Stimulated activated CD4-positive, alpha-beta T cell treated with anti-CD3 and anti-CD28 coated beads, Interleukin-2, amount 100 ng/mL, for 24 hours (primary cell): Measurements from ENCODE around the gene UBE2J2.

Experiments used
- DNase-seq, 2 donors: peaks; one replicate each; pipeline ENCODE4 v3.0.0-alpha.2; 2020

UBE2J2 gene

GRCh38 chr1:1223891-1224290 lies 49.8 kb downstream of the UBE2J2 start:
- no peak for DNase-seq

DNA sequence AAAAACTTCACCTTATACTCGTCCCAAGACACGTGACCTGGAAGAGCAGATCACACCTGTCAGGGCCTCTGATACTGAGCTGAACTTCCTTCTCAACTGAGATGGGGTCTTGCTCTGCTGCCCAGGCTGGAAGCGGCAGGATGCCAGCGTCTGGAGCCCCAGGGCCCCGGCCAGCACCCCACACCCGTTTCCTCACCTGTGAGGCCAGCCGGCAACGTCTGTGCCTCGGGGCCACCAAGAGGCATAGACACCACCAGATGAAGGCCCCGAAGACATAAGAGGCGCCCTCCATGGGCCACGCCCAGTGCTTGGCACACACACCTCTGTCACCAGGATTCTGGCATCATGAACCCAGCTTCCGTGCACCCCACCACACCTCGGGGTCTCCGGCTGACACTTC lies 50.3 kb downstream of the UBE2J2 start:
- no peak for DNase-seq

DNA sequence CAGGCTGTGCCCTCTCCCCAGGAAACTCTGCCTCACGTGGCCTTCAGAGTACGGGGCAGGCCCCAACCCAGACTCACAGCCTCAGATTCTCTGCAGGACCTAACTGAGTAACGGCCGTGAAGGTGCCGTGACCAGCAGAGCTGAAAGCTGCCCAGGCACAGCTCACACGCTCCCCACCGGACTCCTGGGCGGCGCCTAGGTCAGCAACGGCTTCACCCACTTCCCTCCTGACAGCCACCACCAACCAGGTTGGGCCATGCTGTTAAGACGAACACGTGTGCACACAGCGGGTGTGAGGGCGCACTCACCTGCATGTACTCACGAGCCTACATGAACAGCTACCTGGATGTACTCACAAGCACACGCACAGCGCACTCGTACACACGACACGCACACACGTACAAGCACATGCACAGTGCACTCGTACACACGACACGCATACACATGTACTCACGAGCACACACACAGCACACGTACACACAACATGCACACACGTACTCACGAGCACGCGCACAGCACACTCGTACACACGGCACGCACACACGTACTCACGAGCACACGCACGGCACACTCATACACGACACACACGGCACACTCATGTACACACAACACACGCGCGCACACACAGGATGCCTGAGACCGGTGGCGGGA lies 51.0 kb downstream of the UBE2J2 start:
- DNase-seq = no peak

DNA sequence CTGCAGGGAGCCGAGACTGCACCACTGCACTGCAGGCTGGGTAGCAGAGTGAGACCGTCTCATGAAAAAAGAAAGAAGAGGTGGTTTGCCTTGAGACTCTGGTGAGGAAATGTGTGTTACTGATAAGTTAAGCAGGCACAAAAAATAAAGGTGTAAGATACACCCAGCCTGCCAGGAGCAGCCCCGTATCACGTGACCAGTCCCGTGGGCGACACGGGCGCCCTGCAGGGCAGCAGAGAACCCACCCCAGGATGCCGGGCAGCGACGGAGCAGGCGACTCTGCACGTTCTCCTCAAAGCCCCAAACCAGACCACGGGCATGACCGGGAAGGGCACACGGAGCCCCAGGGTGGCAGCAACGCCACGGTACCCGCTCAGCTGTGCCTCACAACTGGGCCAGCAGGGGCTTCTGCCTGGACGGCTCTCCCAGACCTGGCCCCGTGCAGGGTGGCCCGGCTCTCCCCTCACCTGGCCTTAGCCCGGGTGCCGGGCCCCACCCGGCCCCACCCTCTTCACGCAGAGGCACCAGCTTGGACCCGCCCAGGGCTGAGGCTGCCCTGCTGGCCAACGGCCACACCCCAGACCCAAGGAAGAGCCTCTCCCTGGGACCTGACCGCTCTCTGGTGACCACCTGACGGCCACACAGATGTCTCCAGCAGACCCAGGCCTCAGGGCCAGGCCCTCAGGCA lies 51.6 kb downstream of the UBE2J2 start:
- no peak for DNase-seq

- no peak for DNase-seq
These were observed 53.5 kb downstream of the UBE2J2 start for GRCh38 chr1:1220197-1220596.

- DNase-seq = peak; percentile 64 to 67
These were observed 54.3 kb downstream of the UBE2J2 start for GRCh38 chr1:1219341-1219740.

- peak in 1 of 2 donors; percentile 14 for DNase-seq
These were observed 55.0 kb downstream of the UBE2J2 start for GRCh38 chr1:1218524-1219200.

DNA sequence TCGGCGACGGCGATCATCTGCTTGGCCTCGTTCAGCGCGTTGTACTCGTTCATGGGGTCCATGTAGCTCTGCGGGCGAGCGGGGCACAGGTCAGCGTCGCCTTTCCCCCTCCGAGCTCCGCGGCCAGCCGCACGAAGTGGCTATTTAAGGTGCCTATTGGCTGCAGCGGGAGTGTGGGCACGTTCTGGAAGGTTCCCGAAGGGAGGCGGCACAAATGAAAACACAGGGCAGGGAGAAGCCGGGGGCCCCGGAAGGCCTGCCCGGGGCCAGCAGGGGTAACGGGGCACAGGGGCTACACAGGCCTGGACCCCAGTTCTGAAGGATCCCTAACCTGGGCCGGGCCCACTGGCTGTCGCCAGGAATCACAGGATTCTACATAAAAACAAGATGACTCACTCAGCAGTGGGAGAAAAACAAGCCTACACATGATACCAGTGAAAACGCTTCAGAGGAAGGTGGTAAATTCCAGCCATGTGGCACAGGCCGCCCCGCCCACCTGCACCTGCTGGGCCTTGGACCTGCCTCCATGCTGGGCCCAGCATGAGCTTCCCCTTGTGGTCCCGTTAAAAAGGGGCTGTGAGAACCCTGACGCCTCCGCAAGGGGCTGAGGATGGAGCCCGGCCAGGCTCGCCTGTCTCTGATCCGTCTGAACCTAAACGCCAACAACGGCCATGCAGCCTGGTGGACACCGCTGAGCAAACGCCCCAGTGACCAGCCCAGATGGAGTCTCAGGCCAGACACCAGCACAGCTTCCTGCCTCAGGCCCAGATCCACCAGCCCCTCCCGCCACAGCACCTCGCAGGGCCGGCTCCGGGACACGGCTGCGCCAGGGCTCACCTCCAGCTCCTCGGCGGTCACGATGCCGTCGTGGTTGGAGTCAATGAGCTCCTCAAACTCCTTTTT lies 55.8 kb downstream of the UBE2J2 start:
- DNase-seq = peak; percentile 59 to 71

DNA sequence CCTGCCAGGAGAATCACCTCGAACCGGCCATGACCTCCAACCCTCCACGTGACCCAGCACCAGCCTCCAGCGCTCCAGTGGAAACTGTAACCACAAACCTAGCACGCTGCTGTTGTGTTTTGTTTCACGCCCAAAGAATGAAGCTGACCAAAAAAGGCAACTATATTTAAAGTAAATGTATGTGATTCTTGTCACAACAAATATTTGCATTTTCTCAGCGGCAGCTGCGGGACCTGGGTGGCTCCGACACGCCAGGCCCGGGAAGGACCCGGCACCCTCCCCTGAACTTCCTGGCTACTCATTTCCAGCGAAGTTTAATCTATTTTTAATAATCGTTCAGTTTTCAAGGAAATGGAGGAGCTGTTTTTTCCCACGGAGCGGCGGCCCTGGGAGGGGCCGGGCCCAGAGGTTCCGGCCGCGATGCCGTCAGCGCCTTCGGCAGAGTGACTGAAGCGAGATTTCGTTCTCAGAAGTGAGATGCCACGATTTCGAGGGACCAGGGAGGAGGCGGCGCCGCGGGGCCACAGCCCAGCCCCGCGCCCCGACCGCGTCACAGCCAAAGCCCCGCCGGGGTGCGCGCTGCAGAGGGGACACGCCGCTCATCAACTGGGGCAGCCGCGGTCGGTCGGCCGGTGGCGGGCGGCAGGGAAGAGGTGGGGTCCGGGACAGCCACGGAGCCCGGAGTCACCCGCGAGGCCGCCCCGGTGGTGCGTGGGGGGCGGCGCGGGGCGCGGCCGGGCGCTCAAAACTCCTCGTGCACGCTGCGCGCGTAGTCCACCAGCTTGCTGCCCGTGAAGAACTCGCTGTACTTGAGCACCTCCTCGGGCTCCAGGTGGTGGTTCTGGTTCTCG lies 56.7 kb downstream of the UBE2J2 start:
- DNase-seq = peak; percentile 55 to 59

- no peak for DNase-seq
These were observed 57.6 kb downstream of the UBE2J2 start for GRCh38 chr1:1215881-1216605.

DNA sequence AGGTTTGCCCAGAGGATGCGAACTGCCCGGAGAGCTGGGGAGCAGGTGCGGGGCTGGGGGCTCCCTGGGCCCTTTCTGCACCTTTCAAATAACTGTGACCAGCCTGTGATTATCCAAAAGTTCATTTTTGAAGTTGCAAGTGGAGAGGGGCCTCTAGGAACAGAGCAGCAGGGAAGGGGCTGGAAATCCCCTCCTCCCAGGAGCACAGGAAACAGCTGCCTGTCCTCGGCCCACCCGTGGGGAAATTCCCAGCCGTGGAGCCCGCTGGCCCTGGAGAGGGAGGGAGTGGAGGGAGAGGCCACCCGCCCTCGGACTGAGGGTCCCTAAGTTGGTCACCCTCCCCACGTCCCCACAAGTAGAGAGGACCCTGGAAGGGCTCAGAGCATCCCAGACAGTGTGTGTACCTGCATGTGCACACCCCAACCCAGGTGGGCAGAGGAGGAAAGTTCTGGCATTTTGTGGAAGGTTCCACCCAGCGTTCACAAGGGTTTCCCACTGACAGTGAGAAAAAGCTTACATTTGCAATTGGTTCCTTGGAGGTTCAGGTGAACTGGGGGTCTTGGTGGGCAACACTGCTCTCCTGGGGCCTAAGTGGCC lies 58.5 kb downstream of the UBE2J2 start:
- peak; percentile 35 to 48 for DNase-seq

DNA sequence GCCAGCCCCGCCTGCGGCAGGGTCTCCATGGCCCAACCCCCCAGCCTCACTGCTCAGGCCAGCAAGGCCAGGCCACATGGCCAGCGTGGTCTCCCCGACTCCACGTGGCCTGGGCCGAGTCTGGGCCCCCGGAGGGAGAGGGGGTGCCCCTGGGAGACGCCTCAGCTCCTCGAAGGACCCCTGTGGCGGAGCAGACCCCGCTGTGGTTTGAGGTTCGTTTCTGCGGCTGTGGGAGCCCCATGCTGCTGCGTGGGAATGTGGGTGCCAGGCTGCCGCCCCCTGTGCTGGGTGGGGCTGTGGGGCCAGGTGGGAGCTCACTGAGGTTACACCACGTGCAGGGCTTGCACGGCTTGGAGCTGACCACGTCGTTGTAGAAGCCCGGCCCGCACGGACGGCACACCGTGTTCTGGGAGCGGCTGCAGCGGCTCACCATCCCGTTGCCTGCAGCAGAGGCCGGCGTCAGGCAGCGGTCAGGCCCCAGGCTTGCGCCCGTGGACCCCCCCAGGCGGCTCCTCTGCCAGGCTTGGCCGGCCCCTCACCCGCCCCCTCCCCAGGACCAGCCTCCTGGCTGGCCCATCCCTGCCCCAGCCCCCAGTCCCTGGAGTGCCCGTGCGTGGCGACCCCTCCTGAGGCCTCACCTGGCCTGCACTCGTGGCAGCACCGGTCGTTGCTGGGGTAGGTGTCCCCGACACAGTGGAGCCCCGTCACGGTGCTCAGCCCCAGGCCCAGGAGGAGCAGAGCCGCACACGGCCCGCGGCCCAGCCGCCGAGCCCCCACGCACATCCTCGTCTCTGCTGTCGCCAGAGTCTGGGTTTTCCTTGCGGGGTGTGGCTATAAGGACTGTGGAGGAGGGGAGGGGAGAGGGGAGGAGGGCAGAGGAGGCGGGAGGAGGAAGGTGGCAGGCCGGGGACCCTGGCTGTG lies 60.0 kb downstream of the UBE2J2 start, which contains the start of gene TNFRSF4:
Gene TNFRSF4 (minus strand): TSS at position 809 of the 921 bp plus-strand sequence. CDS start 26 bp downstream, at position 783.
- peak; percentile 63 to 69 for DNase-seq

GRCh38 chr1:1212780-1213344 lies 60.8 kb downstream of the UBE2J2 start:
- DNase-seq = peak; percentile 52 to 67

DNA sequence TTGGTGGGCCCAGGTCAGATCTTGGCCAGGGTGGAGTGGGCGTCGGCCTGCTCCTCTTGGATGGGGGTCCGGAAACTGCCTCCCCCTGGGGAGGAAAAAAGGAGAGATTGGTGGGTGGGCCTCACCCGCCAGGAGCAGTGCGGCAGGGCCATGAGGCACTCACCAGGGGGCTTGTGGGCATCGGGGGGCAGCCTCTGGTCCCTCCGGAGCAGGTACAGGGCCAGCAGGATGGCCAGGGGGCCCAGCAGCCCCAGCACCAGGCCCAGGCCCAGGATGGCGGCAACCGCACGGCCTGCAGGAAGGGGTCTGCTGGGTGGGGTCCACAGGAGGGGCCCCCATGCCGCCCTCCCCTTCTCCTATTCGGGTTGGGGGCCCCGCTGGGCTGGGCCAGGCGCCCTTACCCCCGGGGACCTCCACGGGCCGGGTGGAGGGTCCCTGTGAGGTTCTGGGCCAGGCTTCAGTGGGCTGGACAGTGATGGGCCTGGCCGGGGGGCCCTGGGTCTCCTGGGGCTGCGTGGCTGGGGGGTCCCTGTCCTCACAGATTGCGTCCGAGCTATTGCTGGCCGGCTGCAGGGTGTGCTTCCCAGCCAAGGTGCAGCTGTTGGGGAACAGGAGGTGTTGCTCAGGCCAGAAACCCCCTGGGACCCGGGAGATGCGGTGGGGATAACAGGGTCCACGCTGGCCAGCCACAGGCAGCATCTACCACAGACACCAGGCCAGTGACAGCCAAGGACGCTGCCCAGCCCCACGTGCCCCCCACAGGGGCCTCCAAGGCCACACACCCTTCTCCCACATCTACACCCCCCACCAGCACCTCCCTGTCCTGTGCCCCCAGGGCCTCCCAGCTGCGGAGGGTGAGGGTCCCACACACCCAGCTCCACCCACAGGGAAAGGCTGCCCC lies 61.9 kb downstream of the UBE2J2 start:
- DNase-seq = no peak

GRCh38 chr1:1210726-1211540 lies 62.7 kb downstream of the UBE2J2 start:
- DNase-seq = no peak

- DNase-seq = peak; percentile 64 to 71
These were observed 64.8 kb downstream of the UBE2J2 start for GRCh38 chr1:1208713-1209433.

DNA sequence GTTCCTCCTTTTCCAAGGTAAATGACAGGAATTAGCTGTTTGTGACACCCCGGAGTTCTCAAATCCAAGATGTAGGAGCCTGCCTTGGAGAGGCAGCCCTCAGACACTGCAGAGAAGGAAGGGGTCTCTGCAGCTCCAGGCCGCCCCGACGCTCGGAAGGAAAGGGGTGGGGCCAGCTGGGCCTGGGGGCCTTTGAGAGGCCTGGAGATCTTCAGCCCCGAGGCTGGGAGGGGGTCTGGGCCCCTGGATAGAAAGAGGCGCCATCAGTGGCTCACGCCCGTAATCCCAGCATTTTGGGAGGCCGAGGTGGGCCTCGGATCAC lies 66.1 kb downstream of the UBE2J2 start:
- no peak for DNase-seq
